GM18517 (cell line): ENCODE measurements around the gene MAML3.

Experiments
- ATAC-seq: cut with Tn5 transposase; IDR thresholded peaks from one replicate; pipeline ENCODE4 v1.9.1; 2021; ENCODE audit warnings: mild to moderate bottlenecking, moderate library complexity; ENCODE audit not compliant: unreplicated experiment

Gene MAML3

GRCh38 chr4:139768366-139768765 lies 385.6 kb downstream of the MAML3 start:
- no peak for ATAC-seq

- ATAC-seq, result no peak
Observed at GRCh38 chr4:139767585-139767984, 386.4 kb downstream of the MAML3 start.

- no peak for ATAC-seq
Observed at GRCh38 chr4:139767168-139767567, 386.8 kb downstream of the MAML3 start.

GRCh38 chr4:139764686-139765310 lies 389.2 kb downstream of the MAML3 start:
- ATAC-seq, result no peak

GRCh38 chr4:139764182-139764581 lies 389.8 kb downstream of the MAML3 start:
- ATAC-seq, result no peak

GRCh38 chr4:139763672-139764071 lies 390.3 kb downstream of the MAML3 start:
- ATAC-seq, result no peak

- no peak for ATAC-seq
Observed at GRCh38 chr4:139763205-139763604, 390.8 kb downstream of the MAML3 start.

GRCh38 chr4:139762720-139763119 lies 391.3 kb downstream of the MAML3 start:
- no peak for ATAC-seq

GRCh38 chr4:139761461-139761860 lies 392.5 kb downstream of the MAML3 start:
- ATAC-seq, result no peak

- no peak for ATAC-seq
Observed at GRCh38 chr4:139760567-139760966, 393.4 kb downstream of the MAML3 start.

- no peak for ATAC-seq
Observed at GRCh38 chr4:139759097-139759496, 394.9 kb downstream of the MAML3 start.

GRCh38 chr4:139756391-139757180 lies 397.4 kb downstream of the MAML3 start:
- ATAC-seq, result no peak

GRCh38 chr4:139754938-139755337 lies 399.0 kb downstream of the MAML3 start:
- no peak for ATAC-seq

GRCh38 chr4:139753686-139754085 lies 400.3 kb downstream of the MAML3 start:
- ATAC-seq, result no peak

GRCh38 chr4:139749835-139750498 lies 404.0 kb downstream of the MAML3 start:
- no peak for ATAC-seq

- no peak for ATAC-seq
Observed at GRCh38 chr4:139749338-139749737, 404.6 kb downstream of the MAML3 start.

- ATAC-seq, result no peak
Observed at GRCh38 chr4:139746431-139747171, 407.4 kb downstream of the MAML3 start.

- no peak for ATAC-seq
Observed at GRCh38 chr4:139745111-139745639, 408.8 kb downstream of the MAML3 start.

- no peak for ATAC-seq
Observed at GRCh38 chr4:139744232-139744631, 409.8 kb downstream of the MAML3 start.

GRCh38 chr4:139743027-139743426 lies 411.0 kb downstream of the MAML3 start:
- ATAC-seq, result no peak

GRCh38 chr4:139740531-139741041 lies 413.4 kb downstream of the MAML3 start:
- ATAC-seq, result no peak
